K562 (cell line): ENCODE data around the gene MCL1. TPM values are rescaled to one million over a fixed set of nuclear protein-coding genes. Genes with fewer than 3 reads are reported as not detected.

Experiments used
- EP300 ChIP-seq: IDR thresholded peaks from 2 replicates; pipeline ENCODE4 v1.6.1; 2012; ENCODE audit warnings: low read length, improper control_type of control experiment
- ERF ChIP-seq: fragments of 450-650 bp; formaldehyde crosslinking; IDR thresholded peaks from 2 replicates; pipeline ENCODE4 v1.4.0; 2020; ENCODE audit warnings: mild to moderate bottlenecking, mixed read lengths
- ILF3 ChIP-seq: fragments of 450-650 bp; IDR thresholded peaks from 2 replicates; pipeline ENCODE4 v1.6.1; 2018; ENCODE audit warnings: antibody characterized with exemption, mild to moderate bottlenecking, moderate library complexity, borderline replicate concordance
- KHSRP ChIP-seq: fragments of 450-650 bp; IDR thresholded peaks from 2 replicates; pipeline ENCODE4 v1.6.1; 2017
- MCM2 ChIP-seq: fragments of 450-650 bp; IDR thresholded peaks from 2 replicates; pipeline ENCODE4 v1.6.1; 2017; ENCODE audit warnings: low read depth, mild to moderate bottlenecking
- MEIS2 ChIP-seq: fragments of 450-650 bp; IDR thresholded peaks from 2 replicates; pipeline ENCODE4 v1.6.1; 2014; ENCODE audit warnings: mild to moderate bottlenecking; ENCODE audit not compliant: partially characterized antibody
- NCOR1 ChIP-seq: fragments of 450-650 bp; IDR thresholded peaks from 2 replicates; pipeline ENCODE4 v1.6.1; 2016; ENCODE audit warnings: mild to moderate bottlenecking, moderate library complexity
- PHF21A ChIP-seq: fragments of 450-650 bp; IDR thresholded peaks from 2 replicates; pipeline ENCODE4 v1.6.1; 2017; ENCODE audit warnings: low read depth, borderline replicate concordance
- SAFB2 ChIP-seq: fragments of 200-400 bp; formaldehyde crosslinking; IDR thresholded peaks from 2 replicates; pipeline ENCODE4 v1.6.1; 2018; ENCODE audit warnings: borderline replicate concordance, low read length, low read depth, moderate library complexity; ENCODE audit not compliant: severe bottlenecking
- XRCC5 ChIP-seq: fragments of 200-400 bp; formaldehyde crosslinking; IDR thresholded peaks from 2 replicates; pipeline ENCODE4 v1.6.1; 2017; ENCODE audit warnings: low read depth, mild to moderate bottlenecking, low read length
- ZBTB1 ChIP-seq: sonication (generic); formaldehyde crosslinking; IDR thresholded peaks from 2 replicates; pipeline ENCODE4 v1.8.1; 2023; ENCODE audit warnings: missing genetic modification reagents, low read depth, mild to moderate bottlenecking, borderline replicate concordance
- ZNF165 ChIP-seq: fragments of 250-450 bp; sonication (Bioruptor Pico); IDR thresholded peaks from 2 replicates; pipeline ENCODE4 v1.4.0; 2020; ENCODE audit warnings: borderline replicate concordance
- polyA plus RNA-seq, 8 experiments: library from polyadenylated mRNA; depleted of rRNA in 4 of 8; stranded (reverse) in 5 of 8; unstranded in 3 of 8; fragments of >200 nt; fragmentation: Nextera tagmentation in 2 of 8; fragmentation: Illumina TruSeq in 1 of 8; extraction: Ambion mirVana in 2 of 8; extraction: Trizol in 1 of 8; gene quantifications; 2 replicates each; pipeline versions ENCODE4 v1.2.1 to v1.2.3, GENCODE V29; 2011 to 2014; ENCODE audit warnings: inconsistent platforms in 1 of 8, missing spikeins in 1 of 8
- total RNA-seq, 7 experiments: library from RNA; depleted of rRNA in 6 of 7; stranded (reverse); fragments of >200 nt in 6 of 7; fragmentation: Illumina TruSeq in 2 of 7; extraction: Trizol in 2 of 7; gene quantifications; 2 replicates each; pipeline versions ENCODE4 v1.2.1 to v1.2.3, GENCODE V29; 2011 to 2021; ENCODE audit warnings: low replicate concordance in 1 of 7
- TF ChIP-seq, protein P1 (sequence below), 3 experiments: IDR thresholded peaks in 2 of 3; conservative IDR thresholded peaks in 1 of 3; 2 replicates each; pipeline ENCODE4 v1.5.1; 2011 to 2012; ENCODE audit warnings: low read length in 3 of 3, mild to moderate bottlenecking in 3 of 3, control low read depth in 2 of 3, improper control_type of control experiment in 1 of 3, inconsistent platforms in 1 of 3, low read depth in 1 of 3, mixed read lengths in 1 of 3, moderate library complexity in 1 of 3; ENCODE audit not compliant: insufficient read depth in 2 of 3
- TF ChIP-seq, protein P2 (sequence below): sonication (generic); formaldehyde crosslinking; IDR thresholded peaks from 2 replicates; pipeline ENCODE4 v1.8.0; 2022; ENCODE audit warnings: missing genetic modification reagents, mild to moderate bottlenecking, borderline replicate concordance
- TF ChIP-seq, protein P3 (sequence below): IDR thresholded peaks from 3 replicates; pipeline ENCODE4 v1.6.1; 2011; ENCODE audit warnings: borderline replicate concordance, mild to moderate bottlenecking, moderate library complexity; ENCODE audit not compliant: insufficient read length; ENCODE audit errors: extremely low read depth
- TF ChIP-seq, protein P4 (sequence below): sonication (generic); formaldehyde crosslinking; IDR thresholded peaks from 2 replicates; pipeline ENCODE4 v1.8.0; 2023; ENCODE audit warnings: mild to moderate bottlenecking, missing genetic modification reagents

MCL1 gene
- total and polyA plus RNA-seq, 9 of the 15 experiments (the other 6 are each of a cell fraction or from before 2014, with no cell fraction given) = 27.1 to 224 (median 138) TPM

GRCh38 chr1:150619576-150620509, 40.4 kb upstream of the MCL1 start (continued):
- TF ChIP-seq, protein P1, sequence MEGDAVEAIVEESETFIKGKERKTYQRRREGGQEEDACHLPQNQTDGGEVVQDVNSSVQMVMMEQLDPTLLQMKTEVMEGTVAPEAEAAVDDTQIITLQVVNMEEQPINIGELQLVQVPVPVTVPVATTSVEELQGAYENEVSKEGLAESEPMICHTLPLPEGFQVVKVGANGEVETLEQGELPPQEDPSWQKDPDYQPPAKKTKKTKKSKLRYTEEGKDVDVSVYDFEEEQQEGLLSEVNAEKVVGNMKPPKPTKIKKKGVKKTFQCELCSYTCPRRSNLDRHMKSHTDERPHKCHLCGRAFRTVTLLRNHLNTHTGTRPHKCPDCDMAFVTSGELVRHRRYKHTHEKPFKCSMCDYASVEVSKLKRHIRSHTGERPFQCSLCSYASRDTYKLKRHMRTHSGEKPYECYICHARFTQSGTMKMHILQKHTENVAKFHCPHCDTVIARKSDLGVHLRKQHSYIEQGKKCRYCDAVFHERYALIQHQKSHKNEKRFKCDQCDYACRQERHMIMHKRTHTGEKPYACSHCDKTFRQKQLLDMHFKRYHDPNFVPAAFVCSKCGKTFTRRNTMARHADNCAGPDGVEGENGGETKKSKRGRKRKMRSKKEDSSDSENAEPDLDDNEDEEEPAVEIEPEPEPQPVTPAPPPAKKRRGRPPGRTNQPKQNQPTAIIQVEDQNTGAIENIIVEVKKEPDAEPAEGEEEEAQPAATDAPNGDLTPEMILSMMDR (IDR thresholded peaks at IDR 0.05 in 2 of 3, conservative IDR thresholded peaks at IDR 0.05 in 1 of 3; ENCODE audit: insufficient read depth in 2 of 3, low read depth in 1 of 3, low read length in 3 of 3) = peak; percentile 51 to 63 (median 59); a peak in 5 of 6 replicates
- TF ChIP-seq ERF (CRISPR knock-in tag) (no peak), NCOR1 (peak; percentile 91), SAFB2 (no peak), MCM2 (no peak), MEIS2 (peak; percentile 100), ILF3 (0 out of 2 replicates have a peak, but pooled peaks have one; percentile 57), KHSRP (no peak), ZNF165 (CRISPR knock-in tag) (no peak), ZBTB1 (no peak), EP300 (peak; percentile 93), PHF21A (no peak; the same call in 1 of the 2 replicates), XRCC5 (no peak)
- TF ChIP-seq, protein P2, sequence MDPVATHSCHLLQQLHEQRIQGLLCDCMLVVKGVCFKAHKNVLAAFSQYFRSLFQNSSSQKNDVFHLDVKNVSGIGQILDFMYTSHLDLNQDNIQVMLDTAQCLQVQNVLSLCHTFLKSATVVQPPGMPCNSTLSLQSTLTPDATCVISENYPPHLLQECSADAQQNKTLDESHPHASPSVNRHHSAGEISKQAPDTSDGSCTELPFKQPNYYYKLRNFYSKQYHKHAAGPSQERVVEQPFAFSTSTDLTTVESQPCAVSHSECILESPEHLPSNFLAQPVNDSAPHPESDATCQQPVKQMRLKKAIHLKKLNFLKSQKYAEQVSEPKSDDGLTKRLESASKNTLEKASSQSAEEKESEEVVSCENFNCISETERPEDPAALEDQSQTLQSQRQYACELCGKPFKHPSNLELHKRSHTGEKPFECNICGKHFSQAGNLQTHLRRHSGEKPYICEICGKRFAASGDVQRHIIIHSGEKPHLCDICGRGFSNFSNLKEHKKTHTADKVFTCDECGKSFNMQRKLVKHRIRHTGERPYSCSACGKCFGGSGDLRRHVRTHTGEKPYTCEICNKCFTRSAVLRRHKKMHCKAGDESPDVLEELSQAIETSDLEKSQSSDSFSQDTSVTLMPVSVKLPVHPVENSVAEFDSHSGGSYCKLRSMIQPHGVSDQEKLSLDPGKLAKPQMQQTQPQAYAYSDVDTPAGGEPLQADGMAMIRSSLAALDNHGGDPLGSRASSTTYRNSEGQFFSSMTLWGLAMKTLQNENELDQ (CRISPR knock-in tag) = no peak
- TF ChIP-seq, protein P3, sequence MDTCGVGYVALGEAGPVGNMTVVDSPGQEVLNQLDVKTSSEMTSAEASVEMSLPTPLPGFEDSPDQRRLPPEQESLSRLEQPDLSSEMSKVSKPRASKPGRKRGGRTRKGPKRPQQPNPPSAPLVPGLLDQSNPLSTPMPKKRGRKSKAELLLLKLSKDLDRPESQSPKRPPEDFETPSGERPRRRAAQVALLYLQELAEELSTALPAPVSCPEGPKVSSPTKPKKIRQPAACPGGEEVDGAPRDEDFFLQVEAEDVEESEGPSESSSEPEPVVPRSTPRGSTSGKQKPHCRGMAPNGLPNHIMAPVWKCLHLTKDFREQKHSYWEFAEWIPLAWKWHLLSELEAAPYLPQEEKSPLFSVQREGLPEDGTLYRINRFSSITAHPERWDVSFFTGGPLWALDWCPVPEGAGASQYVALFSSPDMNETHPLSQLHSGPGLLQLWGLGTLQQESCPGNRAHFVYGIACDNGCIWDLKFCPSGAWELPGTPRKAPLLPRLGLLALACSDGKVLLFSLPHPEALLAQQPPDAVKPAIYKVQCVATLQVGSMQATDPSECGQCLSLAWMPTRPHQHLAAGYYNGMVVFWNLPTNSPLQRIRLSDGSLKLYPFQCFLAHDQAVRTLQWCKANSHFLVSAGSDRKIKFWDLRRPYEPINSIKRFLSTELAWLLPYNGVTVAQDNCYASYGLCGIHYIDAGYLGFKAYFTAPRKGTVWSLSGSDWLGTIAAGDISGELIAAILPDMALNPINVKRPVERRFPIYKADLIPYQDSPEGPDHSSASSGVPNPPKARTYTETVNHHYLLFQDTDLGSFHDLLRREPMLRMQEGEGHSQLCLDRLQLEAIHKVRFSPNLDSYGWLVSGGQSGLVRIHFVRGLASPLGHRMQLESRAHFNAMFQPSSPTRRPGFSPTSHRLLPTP = no peak
- TF ChIP-seq, protein P4, sequence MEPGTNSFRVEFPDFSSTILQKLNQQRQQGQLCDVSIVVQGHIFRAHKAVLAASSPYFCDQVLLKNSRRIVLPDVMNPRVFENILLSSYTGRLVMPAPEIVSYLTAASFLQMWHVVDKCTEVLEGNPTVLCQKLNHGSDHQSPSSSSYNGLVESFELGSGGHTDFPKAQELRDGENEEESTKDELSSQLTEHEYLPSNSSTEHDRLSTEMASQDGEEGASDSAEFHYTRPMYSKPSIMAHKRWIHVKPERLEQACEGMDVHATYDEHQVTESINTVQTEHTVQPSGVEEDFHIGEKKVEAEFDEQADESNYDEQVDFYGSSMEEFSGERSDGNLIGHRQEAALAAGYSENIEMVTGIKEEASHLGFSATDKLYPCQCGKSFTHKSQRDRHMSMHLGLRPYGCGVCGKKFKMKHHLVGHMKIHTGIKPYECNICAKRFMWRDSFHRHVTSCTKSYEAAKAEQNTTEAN (CRISPR knock-in tag) = no peak
